Ureter (tissue), 1 donor: ENCODE measurements around the gene ADAMTS16. TPM values are rescaled to one million over a fixed set of nuclear protein-coding genes. Genes with fewer than 3 reads are reported as not detected.

Experiments used
- DNase-seq: peaks from one replicate; pipeline ENCODE4 v3.0.0-alpha.2; 2020; ENCODE audit warnings: low spot score
- total RNA-seq: library from RNA; stranded (reverse); gene quantifications from one replicate; pipeline ENCODE4 v1.2.4, GENCODE V29; 2023
- donor health status: DM: yes; HTN: yes; CAD: no.

Gene ADAMTS16
- total RNA-seq, 1 donor from 2014 or later = 0.52 TPM

DNA sequence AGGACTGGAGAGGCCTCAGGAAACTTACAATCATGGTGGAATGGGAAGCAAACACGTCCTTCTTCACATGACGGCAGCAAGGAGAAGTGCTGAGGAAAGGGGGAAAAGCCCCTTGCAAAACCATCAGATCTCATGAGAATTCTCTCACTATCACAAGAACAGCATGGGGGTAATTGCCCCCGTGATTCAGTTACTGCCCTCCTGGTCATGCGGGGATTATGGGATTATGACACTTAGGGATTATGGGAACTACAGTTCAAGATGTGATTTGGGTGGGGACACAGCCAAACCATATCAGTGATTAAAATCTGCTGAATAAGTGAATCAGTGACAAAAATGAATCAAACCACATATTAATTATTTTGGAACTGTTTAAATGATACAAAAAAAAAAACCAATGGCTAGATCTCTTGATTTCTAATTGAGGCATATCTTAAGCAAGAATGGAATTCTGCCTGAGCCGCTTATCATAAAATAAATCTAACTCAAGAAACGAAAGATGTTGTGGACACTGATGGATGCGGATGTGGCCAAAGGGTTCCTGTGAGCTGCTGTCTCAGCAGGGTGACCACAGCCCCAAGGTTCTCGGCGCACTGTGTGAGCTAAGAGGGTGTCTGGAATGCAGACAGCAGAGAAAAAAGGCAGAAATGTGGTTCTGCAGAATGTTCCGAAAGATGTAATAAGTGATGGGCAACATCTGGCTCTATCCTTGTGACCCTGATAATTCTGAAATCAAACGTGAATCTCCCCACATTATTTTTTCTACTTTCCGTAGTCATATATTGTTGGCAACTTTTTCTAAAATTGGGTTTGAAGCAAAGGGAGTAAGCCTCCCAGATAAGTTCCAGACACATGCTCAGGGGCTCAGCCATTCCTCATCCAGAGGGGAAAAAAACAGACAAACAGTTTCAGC lies 175.2 kb downstream of the ADAMTS16 start:
- no peak for DNase-seq

DNA sequence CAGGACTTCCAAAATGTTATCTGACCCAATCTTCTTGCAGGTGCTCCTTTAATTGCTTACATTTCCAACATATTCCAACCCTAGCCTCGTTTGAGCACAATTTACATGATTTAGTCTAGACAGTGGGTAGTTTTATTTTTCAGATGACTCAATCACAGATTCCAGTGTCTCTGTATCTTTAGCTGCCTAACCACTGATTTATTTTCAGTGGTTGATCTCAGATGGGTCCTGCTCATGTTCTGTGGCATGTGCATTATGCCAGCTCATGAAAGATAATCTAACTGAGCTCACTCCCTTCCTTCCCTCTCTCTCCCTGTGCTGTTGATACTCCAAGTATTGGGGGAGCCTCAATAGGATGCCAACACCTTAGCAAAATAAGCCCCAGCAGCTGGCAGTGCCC lies 176.2 kb downstream of the ADAMTS16 start:
- DNase-seq = no peak

DNA sequence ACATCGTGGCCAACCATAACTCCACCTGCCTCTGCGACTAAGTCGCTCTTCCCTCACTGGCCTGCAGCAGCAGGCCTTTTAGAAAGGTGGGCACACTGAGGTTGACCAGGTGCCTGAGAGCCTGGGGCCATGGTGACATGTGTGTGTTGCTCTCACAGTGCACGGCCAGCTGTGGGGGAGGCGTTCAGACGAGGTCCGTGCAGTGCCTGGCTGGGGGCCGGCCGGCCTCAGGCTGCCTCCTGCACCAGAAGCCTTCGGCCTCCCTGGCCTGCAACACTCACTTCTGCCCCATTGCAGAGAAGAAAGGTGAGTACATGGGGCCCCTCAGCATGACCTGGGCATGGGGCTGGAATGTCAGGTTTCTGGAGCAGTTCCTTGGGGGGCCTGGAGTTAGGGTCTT lies 177.8 kb downstream of the ADAMTS16 start:
- no peak for DNase-seq

DNA sequence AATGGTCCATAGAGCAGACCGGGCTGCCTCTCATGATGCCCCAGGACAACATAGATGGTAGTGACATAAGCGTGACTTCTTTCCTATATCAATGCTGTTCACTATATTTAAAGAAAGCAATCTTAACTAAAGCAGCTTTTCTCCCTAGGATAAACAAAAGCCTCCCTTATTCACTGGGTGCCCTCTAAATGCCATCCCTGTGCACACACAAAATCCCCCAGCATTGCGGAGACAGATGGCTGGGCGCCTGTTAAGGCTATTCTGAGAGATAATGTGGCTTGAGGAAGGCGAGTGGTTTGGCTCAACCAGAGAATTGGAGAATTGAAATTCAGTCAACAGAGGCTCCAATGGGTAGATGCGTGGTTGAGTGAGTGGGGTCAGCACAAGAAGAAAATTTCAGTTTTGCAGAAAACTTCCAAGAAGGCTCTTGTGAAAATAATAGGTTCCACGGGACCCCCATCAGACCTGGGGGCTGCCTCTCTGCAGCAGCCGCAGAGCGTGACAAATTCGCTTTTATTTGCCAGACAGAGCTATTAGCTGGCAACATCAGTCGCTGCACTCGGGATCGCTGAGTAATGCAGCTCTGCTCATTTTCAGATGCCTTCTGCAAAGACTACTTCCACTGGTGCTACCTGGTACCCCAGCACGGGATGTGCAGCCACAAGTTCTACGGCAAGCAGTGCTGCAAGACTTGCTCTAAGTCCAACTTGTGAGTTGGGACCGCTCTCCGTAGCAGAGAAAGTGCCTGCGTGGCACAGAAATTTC lies 178.5 kb downstream of the ADAMTS16 start:
- no peak for DNase-seq

DNA sequence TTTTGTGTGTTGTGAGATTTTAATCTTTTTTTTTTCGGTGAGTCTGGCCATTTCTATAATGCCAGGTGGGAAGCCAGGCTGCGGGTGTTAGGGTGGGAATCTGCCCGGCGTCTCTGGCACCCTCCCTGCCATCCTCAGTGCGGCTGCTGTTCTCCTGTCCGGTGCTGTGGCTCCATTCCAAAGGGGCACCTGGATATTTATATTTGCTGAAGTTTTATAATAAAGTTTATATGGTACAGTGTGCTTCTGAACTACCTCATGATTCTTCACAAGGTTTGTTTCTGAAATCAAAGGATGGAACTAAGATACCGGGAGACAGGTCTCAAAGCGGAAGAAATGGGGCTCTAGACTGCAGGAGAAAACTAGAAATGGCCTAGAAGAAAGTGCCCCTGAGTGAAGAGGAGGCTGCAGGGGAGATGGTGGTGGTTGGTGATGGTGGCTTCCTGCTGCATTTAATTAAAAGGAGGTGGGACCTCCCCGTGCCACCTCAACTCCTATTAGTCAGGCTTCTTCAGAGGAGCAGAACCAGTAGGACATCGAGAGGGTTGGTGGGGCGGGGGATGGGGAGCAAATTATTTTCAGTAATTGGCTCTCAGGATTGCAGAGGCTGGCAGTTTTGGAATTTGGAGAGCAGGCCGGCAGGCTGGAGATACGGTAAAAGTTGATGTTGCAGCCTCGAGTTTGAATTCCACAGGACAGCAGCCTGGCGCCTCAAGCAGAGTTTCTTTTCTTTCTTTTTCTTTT lies 180.1 kb downstream of the ADAMTS16 start:
- no peak for DNase-seq

DNA sequence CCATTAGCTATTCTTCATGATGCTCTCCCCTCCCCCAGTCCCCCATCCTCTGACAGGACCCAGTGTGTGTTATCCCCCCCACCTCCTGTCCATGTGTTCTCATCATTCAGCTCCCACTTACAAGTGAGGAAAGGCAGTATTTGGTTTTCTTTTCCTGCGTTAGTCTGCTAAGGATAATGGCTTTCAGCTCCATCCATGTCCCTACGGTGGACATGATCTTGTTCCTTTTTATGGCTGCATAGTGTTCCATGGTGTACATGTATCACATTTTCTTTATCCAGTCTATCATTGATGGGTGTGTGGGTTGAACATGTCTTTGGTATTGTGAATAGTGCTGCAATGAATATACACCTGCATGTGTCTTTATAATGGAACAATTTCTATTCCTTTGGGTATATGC lies 181.0 kb downstream of the ADAMTS16 start:
- DNase-seq = no peak

DNA sequence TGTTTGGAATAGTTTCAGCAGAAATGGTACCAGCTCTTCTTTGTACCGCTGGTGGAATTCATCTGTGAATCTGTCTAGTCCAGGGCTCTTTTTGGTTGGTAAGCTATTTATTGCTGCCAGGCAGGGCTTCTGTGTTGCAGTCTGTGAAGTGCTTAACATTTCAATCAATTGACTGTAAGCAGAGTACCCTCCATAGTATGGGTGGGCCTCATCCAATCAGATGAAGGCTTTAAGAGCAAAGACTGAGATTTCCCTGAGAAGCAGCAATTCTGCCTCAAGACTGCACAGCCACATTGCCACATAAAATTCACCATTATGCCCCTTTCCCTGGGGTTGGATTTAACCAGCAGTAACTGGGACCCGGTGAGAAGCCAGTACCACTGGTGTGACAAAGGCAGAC lies 183.4 kb downstream of the ADAMTS16 start:
- DNase-seq = no peak

DNA sequence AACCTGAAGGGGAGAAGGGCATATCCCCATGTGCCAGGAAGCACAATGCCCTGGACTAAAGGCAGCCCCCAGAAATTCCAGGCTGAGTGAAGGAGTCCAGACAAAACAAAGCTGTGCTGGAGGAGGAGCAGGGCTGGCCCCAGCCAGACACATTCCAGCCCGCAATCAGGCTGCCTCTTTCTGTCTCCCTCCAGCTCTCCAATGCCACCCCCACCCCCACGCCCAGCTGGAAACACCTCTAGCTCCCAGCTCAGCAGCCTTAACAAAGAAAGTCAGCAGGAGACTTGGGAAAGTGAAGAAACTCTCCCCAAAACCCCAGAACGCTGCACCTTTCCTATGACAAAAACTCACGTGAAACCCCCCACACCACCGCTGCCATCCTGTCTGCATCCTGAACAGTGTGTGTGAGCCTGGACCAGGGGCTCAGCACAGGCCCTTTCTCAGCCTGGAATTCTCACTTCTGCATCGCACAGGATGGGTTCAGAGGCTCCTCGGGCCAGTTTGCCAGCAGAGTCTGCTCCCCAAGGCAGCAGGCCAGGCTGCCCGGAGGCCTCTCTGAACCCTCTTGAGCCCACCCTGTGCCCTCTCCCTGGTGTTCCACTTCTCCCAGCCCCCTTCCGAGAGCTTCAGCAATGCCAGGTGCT lies 186.1 kb downstream of the ADAMTS16 start:
- DNase-seq = no peak

DNA sequence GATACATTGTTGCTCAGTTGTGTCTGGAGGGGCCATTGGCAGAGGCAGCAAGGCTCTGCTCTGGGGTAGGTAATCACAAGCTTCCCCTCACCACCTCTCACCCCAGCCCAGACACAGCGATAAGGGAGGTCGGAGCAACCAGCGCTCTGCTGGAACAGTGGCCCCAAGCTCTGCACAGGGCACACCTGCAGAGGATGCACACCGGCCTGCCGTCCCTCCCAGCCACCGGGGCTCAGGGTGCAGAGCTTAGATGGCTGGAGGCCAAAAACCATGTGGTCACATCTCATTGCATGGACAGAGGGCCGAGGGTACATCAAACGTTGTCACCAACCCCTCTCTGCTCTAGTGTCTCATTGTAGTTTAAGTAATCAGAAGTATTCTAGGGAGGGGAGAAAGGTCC lies 187.0 kb downstream of the ADAMTS16 start:
- DNase-seq = no peak

DNA sequence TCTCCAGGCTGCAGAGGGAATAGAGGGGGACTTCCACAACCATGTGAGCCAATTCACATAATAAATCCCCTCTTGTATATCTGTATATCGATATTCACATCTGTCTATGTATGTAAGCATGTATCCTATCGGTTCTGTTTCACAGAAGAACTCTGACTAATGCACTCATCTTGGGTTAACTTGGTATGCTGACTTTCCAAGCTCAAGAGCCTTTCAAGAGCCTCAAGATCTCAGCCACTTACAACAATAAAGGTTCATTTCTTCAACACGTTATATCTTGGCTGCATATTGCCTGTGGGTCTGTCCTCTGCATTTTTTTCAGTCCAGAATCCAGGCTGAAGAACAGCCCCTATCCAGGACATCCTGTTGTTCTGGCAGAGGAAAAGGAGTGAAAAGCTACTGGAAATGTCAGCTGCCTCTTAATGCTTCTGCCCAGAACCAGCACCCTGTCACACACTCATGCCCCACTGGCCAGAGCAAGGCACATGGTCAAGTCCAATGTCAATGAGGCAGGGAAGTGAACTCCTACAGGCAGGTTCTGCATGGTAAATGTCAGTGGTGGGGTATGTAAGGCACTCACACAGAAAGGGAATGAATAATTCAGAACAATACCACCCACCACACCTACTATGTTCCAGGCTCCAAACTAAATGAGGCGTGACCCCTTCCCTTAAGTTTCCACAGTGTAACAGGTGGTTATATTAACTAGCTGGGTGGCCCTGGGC lies 190.8 kb downstream of the ADAMTS16 start:
- no peak for DNase-seq

DNA sequence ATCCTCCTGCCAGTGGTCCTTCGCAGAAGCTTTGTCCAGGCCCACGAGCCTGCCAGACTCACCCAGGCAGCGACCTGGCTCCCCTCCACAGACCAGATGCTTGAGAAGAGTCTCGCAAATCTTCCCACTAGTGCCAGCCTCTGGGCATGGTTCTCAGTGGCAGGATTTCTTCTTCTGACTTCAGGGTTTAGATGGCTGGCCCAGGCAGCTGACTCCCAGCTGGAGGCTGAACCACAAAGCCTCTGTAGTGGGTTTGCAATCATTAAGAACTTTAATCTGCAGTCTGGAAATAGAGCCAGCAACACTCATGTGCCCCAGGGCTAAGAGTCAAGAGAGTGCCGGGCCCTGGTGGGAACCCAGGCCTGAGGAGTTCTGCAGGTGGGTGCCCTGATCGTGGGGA lies 191.7 kb downstream of the ADAMTS16 start:
- DNase-seq = no peak

DNA sequence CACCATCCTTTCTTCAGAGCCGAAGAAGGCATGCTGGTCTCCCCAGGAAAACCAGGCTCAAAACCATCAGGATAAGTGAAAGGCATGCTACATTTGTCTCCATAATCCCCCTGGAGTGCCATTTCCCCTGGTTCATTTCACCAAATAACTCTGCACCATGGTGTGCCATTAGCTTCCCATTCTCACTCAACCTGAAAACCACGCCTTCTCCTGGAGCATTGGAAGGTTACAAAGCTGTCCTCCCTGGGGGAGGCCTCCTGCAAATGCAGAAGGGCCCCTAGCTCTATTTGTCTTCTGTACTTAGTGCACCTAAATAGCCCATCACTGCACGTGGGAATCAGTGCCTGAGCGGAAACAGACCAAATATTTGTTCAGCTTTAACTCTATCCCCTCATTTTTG lies 192.2 kb downstream of the ADAMTS16 start:
- no peak for DNase-seq

DNA sequence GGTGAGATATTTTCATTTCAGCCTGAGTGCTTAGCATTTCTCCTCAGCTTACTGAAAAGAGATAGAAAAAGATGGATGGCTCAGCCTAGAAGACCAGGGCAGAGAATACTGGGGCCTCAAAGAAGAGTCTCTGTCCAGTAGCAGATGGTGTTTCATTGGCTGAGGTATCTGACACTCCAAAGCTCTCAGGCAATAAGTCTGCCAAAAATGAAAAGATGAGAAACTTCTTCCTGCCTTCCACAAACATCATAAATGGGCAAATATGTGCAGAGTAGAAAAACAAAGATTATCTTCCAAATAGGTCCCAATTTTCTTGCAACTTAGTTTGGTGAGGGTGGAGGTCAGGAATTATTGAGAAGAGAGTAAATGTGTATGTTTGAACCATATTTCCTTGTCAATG lies 195.0 kb downstream of the ADAMTS16 start:
- DNase-seq = no peak

DNA sequence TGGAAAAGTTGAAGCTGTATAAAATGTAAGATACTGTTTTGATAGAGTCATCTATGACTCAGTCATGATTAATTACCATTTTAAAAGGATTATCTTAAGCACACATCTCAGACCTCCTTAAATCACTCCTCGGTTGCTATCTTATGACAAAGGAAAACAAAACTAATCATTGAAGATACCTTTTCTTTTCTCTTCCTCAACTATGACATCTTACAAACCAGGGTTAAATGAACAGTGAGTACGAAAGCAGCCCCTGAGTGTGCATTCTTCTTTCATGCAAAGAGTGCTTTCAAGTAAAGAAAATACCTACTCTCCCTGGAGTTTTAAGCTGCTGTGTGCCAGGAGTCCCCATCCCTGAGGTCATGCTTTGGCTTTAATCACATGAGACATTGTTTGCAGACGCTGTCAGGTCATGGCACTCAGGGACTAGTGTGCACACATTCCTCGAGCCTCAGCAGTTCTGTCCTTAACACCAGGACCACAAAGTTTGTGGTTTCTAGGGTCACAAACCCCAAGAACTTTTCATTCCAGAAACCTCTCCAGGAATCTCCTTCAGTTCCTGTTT lies 195.7 kb downstream of the ADAMTS16 start:
- no peak for DNase-seq

DNA sequence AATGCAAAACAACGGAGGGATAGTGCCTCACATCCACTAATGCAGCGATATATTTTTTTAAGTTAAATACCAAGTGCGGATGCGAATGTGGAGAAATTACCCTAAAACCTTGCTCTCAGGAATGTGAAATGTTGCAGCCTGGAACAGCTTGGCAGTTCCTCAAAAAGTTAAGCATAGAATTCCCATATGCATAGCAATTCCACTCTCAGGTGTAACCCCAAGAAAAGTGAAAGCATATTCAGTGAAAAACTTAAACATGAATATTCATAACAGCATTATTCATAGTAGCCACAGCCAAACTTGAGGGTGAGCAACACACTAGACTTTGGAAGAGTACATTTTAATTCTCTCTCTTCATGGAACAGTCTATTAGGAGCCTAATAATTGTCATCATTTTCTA lies 199.1 kb downstream of the ADAMTS16 start:
- no peak for DNase-seq

DNA sequence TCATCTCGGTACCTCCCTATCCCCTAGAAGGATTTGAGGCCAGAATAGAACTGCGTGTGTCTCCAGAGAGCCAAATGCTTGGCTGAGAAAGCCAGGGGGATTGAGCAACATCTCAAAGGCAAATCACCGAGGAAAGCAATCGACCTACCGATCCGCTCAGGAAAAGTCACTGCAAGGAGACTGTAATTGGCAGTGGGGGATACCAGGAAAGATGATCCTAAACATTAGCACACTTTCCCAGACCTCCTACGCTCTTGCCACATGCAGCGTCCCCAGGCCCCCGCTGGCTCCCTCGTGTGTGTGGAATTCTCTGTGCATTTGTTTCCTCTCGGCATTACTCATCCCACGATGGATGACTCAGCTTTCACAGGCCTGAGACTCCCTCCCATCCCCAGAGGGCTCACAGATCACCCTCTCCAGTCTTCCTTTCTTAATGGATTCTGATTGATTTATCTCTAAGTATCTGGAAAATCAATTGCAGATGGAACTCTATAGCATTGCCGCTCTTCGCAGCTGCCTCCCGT lies 200.1 kb downstream of the ADAMTS16 start:
- peak; percentile 48 for DNase-seq

DNA sequence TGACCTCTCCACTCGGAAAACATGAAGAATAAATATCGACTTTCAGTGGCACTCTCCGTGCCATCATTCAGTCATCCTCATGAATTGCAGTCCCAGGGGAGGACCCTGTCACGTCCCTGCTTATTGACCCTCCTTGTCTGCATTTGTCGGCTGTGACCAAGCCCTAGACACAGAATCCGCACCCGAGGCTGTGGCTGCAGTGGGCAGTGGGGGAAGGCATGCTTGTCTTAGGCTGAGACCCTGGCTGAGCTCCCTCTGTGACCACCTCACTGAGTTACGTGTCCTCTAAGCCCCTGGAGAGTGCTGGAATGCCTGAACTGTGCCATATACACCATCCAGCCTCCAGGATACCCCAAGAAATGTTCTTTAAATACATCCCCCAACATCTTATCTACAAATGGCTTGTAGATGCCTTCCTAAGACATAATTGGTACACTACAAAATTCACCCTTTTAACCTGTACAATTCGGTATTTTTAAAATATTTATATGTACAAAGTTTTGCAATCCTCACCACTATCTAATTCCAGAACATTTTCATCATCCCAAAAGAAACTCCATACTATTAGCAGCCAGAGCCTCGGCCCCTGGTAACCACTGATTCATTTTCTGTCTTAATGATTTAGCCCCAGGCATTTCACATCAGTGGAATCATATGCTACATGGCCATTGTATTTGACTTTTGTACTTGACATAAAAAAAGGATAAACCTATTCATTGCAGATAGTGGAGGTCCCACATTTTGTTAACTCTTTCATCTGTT lies 201.6 kb downstream of the ADAMTS16 start:
- DNase-seq = no peak

DNA sequence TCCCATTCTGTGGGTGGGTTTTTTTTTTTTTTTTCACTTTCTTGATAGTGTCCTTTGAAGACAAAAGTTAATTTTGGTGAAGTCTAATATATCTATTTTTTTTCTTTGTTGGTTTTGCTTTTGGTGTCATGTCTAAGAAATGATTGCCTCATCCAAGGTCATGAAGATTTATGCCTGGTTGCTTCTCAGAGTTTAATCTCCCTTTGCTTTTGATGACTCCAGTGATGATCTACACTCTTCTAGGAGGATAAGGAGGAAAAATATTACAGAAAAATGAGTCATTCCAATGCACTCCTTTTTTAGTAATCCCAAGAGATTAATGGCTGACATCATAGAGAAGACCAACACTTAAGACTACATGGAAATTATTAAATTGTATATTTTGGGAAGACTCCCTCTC lies 202.7 kb downstream of the ADAMTS16 start:
- DNase-seq = no peak

DNA sequence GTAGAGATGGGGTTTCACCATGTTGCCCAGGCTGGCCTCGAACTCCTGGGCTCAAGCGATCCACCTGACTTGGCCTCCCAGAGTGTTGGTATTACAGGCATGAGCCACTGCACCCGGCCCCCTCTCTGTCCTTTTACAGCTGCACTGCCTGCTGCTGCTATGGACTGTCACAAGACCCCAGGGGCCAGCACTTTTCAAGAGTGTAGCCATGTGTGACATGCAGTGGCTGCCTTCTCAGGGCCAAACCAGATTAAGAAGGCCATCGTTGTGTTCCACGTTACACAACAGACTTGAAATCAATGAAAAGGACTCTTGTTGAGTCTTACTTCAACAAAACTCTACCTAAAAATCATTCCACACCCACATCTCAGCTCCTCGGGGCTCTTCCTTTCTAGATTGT lies 203.4 kb downstream of the ADAMTS16 start:
- no peak for DNase-seq

DNA sequence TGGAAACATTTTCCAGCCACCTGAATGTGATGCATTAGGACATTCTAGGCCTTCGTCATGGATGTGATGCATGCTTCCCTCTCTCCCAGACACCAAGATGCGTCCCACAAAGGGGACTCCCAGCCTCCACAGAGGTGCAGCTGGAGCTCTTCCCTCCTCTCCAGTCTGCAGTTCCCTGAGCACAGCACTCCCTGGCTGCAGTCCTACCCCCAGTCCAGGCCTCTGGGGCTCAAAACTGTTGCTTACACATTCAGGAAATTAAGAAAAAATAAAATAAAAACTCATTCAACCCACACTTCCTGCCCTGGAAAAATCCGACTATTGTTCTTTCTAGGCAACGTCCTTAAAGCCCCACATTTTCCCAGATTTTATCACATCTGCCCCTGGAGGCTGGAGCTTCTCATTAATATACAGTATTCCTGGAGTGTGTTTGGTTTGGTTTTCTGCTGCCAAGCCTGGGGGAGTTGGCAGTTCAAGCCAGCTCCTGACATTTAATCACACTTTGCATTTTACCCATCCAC lies 204.0 kb downstream of the ADAMTS16 start:
- DNase-seq = no peak
